EL (cell line): Measurements from ENCODE around the gene FAM163B.
A peak's percentile ranks its signal among the peaks of the same experiment; 100 is the strongest.

Experiments used
- DNase-seq: peaks from one replicate; pipeline ENCODE4 v3.0.0-alpha.2; 2016

FAM163B gene

GRCh38 chr9:133579601-133580418 is 29.4 kb downstream of the FAM163B start:
- no peak for DNase-seq

- no peak for DNase-seq
Observed at GRCh38 chr9:133578524-133579441, 30.4 kb downstream of the FAM163B start.

- DNase-seq, result no peak
Observed at GRCh38 chr9:133577737-133578112, 31.5 kb downstream of the FAM163B start.

- DNase-seq, result peak; percentile 12
Observed at GRCh38 chr9:133576875-133577736, 32.1 kb downstream of the FAM163B start.

GRCh38 chr9:133576031-133576874 is 32.9 kb downstream of the FAM163B start:
- DNase-seq, result no peak

GRCh38 chr9:133575186-133576030 is 33.8 kb downstream of the FAM163B start:
- no peak for DNase-seq

GRCh38 chr9:133574771-133575170 is 34.4 kb downstream of the FAM163B start:
- no peak for DNase-seq

GRCh38 chr9:133573791-133574515 is 35.2 kb downstream of the FAM163B start:
- no peak for DNase-seq

GRCh38 chr9:133572821-133573361 is 36.3 kb downstream of the FAM163B start:
- no peak for DNase-seq

- DNase-seq, result no peak
Observed at GRCh38 chr9:133571896-133572595, 37.1 kb downstream of the FAM163B start.

- no peak for DNase-seq
Observed at GRCh38 chr9:133571391-133571890, 37.7 kb downstream of the FAM163B start.

- DNase-seq, result no peak
Observed at GRCh38 chr9:133570691-133571080, 38.5 kb downstream of the FAM163B start.

- DNase-seq, result no peak
Observed at GRCh38 chr9:133569891-133570690, 39.1 kb downstream of the FAM163B start.

- DNase-seq, result no peak
Observed at GRCh38 chr9:133569121-133569785, 39.9 kb downstream of the FAM163B start.

- no peak for DNase-seq
Observed at GRCh38 chr9:133568186-133568585, 41.0 kb downstream of the FAM163B start.

- no peak for DNase-seq
Observed at GRCh38 chr9:133566817-133567216, 42.4 kb downstream of the FAM163B start.

- DNase-seq, result no peak
Observed at GRCh38 chr9:133566382-133566781, 42.8 kb downstream of the FAM163B start.
